PC-3 (cell line): ENCODE data around the gene INTS1. TPM values are rescaled to one million over a fixed set of nuclear protein-coding genes. Genes with fewer than 3 reads are reported as not detected.

Experiments
- ATAC-seq: fragments of 200-7000 bp; cut with Tn5 transposase; 2 replicates; pipeline ENCODE4 v1.9.1; 2020; ENCODE audit warnings: mild to moderate bottlenecking, moderate library complexity
- BruUV-seq: library from RNA; stranded (reverse); fragments of 400-500 nt; replicated peaks from 2 replicates; lab custom pipeline; 2021; lab: Mats Ljungman, UMichigan
- CTCF ChIA-PET: fragments of 300-600 bp; sonication (Branson Sonifier 250); formaldehyde crosslinking; loops from one replicate; lab custom pipeline; 2022; ENCODE audit warnings: antibody characterized with exemption; lab: Charles Lee
- POLR2A ChIA-PET: fragments of 300-600 bp; sonication (Branson Sonifier 250); formaldehyde crosslinking; loops from one replicate; lab custom pipeline; 2022; ENCODE audit warnings: antibody characterized with exemption; ENCODE audit not compliant: unreplicated experiment; lab: Charles Lee
- DNase-seq: peaks from one replicate; pipeline ENCODE4 v3.0.0-alpha.2; 2015
- H2AFZ ChIP-seq: fragments of 300-600 bp; sonication (generic); 2 replicates; pipeline ENCODE4 v1.6.0; 2016; ENCODE audit warnings: antibody characterized with exemption, low read length
- H3F3A ChIP-seq: fragments of 300-600 bp; sonication (generic); one replicate; pipeline ENCODE4 v1.6.0; 2017; ENCODE audit warnings: antibody characterized with exemption, low read length, control low read depth, mild to moderate bottlenecking; ENCODE audit not compliant: unreplicated experiment
- H3K27ac ChIP-seq: fragments of 300-600 bp; sonication (generic); 2 replicates; pipeline ENCODE4 v1.5.1; 2016; ENCODE audit warnings: mild to moderate bottlenecking, low read length
- H3K27me3 ChIP-seq: fragments of 300-600 bp; sonication (generic); 2 replicates; pipeline ENCODE4 v1.6.1; 2016; ENCODE audit warnings: low read length, mixed read lengths
- H3K36me3 ChIP-seq: fragments of 300-600 bp; sonication (generic); 2 replicates; pipeline ENCODE4 v1.6.1; 2016; ENCODE audit warnings: low read depth, mixed run types, low read length, mixed read lengths
- H3K4me1 ChIP-seq: fragments of 300-600 bp; sonication (generic); 2 replicates; pipeline ENCODE4 v1.5.1; 2016; ENCODE audit warnings: low read length; ENCODE audit not compliant: insufficient read depth
- H3K4me2 ChIP-seq: fragments of 300-600 bp; sonication (generic); 2 replicates; pipeline ENCODE4 v1.6.0; 2016; ENCODE audit warnings: low read length
- H3K4me3 ChIP-seq: fragments of 300-600 bp; sonication (generic); 2 replicates; pipeline ENCODE4 v1.5.1; 2016; ENCODE audit warnings: mild to moderate bottlenecking, low read length, mixed read lengths
- H3K79me2 ChIP-seq: fragments of 300-600 bp; sonication (generic); 2 replicates; pipeline ENCODE4 v1.6.1; 2017; ENCODE audit warnings: low read length, mixed read lengths
- H3K9ac ChIP-seq: fragments of 300-600 bp; sonication (generic); 2 replicates; pipeline ENCODE4 v1.6.0; 2016; ENCODE audit warnings: mild to moderate bottlenecking, low read length
- H3K9me2 ChIP-seq: fragments of 300-600 bp; sonication (generic); replicated peaks from 2 replicates; pipeline ENCODE4 v1.6.1; 2016; ENCODE audit warnings: mixed run types, low read length, mixed read lengths
- H3K9me3 ChIP-seq: fragments of 300-600 bp; sonication (generic); 2 replicates; pipeline ENCODE4 v1.6.1; 2016; ENCODE audit warnings: low read length, mixed read lengths
- H4K20me1 ChIP-seq: fragments of 300-600 bp; sonication (generic); 2 replicates; pipeline ENCODE4 v1.6.1; 2016; ENCODE audit warnings: low read length, mixed read lengths
- EZH2 ChIP-seq: fragments of 300-600 bp; sonication (generic); IDR thresholded peaks from one replicate; pipeline ENCODE4 v1.6.1; 2017; ENCODE audit warnings: antibody characterized with exemption, mild to moderate bottlenecking, low read length; ENCODE audit not compliant: unreplicated experiment
- EZH2phosphoT487 ChIP-seq: fragments of 300-600 bp; sonication (generic); IDR thresholded peaks from 2 replicates; pipeline ENCODE4 v1.6.1; 2018; ENCODE audit warnings: mild to moderate bottlenecking, antibody characterized with exemption, low read length, borderline replicate concordance
- intact Hi-C: fragments of 100-400 bp; cut with micrococcal nuclease; formaldehyde crosslinking; loops from 2 replicates; pipeline ENCODE4 v1.9.0; 2023
- total RNA-seq: library from RNA; depleted of rRNA; stranded (reverse); fragments of >200 nt; gene quantifications from 2 replicates; pipeline ENCODE4 v1.2.3, GENCODE V29; 2014; rRNA removed
- TF ChIP-seq, protein P1 (sequence below): fragments of 300-600 bp; sonication (generic); conservative IDR thresholded peaks from 2 replicates; pipeline ENCODE4 v1.5.1; 2017; ENCODE audit warnings: antibody characterized with exemption, low read depth, mild to moderate bottlenecking, low read length

Gene INTS1
- total RNA-seq, 1 experiment from 2014 or later = 62.9 TPM

DNA sequence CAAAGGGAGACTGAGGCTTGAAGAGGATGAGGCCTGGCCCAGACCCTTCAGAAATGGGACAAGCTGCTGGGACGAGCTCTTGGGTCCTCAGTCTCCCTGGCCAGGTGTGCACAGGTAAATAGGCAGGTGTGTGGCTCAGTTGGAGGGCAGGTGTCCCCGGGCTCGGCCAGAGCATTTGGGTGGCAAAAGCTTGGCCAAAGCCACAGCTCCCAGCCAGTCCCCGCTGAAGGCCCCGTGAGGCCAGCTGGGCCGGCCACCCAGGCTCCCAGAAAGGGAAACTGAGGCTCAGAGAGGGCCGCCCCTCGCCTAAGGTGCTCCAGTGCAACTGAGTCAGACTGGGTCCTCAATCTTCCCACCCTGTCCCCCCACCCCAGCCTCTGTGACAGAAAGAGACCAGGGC lies 82.2 kb downstream of the INTS1 start:
- ChIA-PET POLR2A (no interaction called here), CTCF (no interaction called here)
- Histone ChIP-seq H3K27ac (no peak overlapping the region), H3K4me3 (no peak overlapping the region), H3K9ac (no peak overlapping the region), H3K9me3 (no peaks in the 10 kb centered on the region), H3K9me2 (no peaks in the 10 kb centered on the region), H3K79me2 (no peaks in the 10 kb centered on the region), H3K36me3 (no peaks in the 10 kb centered on the region), H3K4me1 (no peaks in the 10 kb centered on the region; the same call in 1 of the 2 replicates), H3K4me2 (no peak overlapping the region), H3K27me3 (no peaks in the 10 kb centered on the region; the same call in 1 of the 2 replicates), H3F3A (no peaks in the 10 kb centered on the region), H2AFZ (no peak overlapping the region), H4K20me1 (no peaks in the 10 kb centered on the region)
- intact Hi-C loops = no loop called here
- TF ChIP-seq EZH2 = no peak
- TF ChIP-seq EZH2phosphoT487 = no peak
- TF ChIP-seq, protein P1, sequence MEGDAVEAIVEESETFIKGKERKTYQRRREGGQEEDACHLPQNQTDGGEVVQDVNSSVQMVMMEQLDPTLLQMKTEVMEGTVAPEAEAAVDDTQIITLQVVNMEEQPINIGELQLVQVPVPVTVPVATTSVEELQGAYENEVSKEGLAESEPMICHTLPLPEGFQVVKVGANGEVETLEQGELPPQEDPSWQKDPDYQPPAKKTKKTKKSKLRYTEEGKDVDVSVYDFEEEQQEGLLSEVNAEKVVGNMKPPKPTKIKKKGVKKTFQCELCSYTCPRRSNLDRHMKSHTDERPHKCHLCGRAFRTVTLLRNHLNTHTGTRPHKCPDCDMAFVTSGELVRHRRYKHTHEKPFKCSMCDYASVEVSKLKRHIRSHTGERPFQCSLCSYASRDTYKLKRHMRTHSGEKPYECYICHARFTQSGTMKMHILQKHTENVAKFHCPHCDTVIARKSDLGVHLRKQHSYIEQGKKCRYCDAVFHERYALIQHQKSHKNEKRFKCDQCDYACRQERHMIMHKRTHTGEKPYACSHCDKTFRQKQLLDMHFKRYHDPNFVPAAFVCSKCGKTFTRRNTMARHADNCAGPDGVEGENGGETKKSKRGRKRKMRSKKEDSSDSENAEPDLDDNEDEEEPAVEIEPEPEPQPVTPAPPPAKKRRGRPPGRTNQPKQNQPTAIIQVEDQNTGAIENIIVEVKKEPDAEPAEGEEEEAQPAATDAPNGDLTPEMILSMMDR = no peak
- DNase-seq = no peak
- ATAC-seq = no peak
- no TSS peak for BruUV-seq

DNA sequence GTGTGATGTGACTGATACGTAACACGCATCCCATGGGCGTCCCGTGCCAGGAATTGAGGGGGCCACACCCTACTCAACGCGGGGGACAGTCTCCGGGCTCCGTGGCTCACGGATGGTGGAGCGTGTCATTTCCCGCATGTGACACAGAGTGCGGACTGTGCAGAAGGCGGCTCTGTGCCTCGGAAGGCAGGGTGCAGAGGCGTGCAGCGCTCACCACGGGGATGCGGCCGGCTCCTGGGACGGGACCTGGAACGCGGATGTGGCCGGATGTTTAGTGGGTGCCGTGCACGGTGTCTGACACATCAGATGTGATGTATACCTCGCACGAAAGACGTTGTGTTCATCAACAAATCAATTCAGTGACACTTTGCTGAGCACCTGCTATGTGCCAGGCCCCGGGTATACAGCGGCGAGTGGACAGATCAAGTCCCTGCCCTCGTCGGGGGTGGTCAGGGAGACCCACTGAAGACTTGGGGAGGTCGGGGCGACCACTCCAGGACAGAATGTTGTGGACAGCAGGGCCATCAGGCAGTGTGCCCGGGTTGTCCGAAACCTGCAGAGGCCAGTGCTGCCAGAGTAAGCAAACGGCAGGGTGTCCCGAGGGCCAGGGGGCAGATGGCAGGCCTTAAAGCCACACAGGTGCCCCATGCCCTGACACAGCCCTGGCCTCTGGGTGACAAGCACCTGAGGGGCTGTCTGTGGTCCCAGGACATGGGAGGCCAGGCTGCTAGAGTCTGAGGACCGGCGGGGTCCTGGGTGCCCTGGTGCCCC lies 83.0 kb downstream of the INTS1 start:
- H3K79me2 ChIP-seq = no peaks in the 10 kb centered on the region
- no peaks in the 10 kb centered on the region; the same call in 1 of the 2 replicates for H3K27me3 ChIP-seq
- no TSS peak for BruUV-seq
- H3K27ac ChIP-seq = no peak overlapping the region
- TF ChIP-seq, protein P1 = no peak
- TF ChIP-seq EZH2phosphoT487 (no peak), EZH2 (no peak)
- no peaks in the 10 kb centered on the region for H3K9me3 ChIP-seq
- H3K36me3 ChIP-seq = no peaks in the 10 kb centered on the region
- H3F3A ChIP-seq = no peaks in the 10 kb centered on the region
- H3K4me1 ChIP-seq = no peaks in the 10 kb centered on the region; the same call in 1 of the 2 replicates
- ChIA-PET CTCF (no interaction called here), POLR2A (no interaction called here)
- no peak overlapping the region for H3K4me3 ChIP-seq
- no peaks in the 10 kb centered on the region for H3K9me2 ChIP-seq
- H2AFZ ChIP-seq = no peak overlapping the region
- DNase-seq (no peak), ATAC-seq (no peak)
- no peak overlapping the region for H3K4me2 ChIP-seq
- H3K9ac ChIP-seq = no peak overlapping the region
- intact Hi-C loops = no loop called here
- H4K20me1 ChIP-seq = no peaks in the 10 kb centered on the region

Other genes with a start within 250 kb of the INTS1 start
- 52.8 and 72.6 TPM in 2 replicates for gene MICALL2, start 44.9 kb downstream of the INTS1 start, total RNA-seq
- gene MAFK, start 26.3 kb upstream of the INTS1 start, total RNA-seq = 61.6 and 83.3 TPM in 2 replicates
- gene TMEM184A, start 51.8 kb upstream of the INTS1 start, total RNA-seq = 23.1 and 31.3 TPM in 2 replicates
- gene PSMG3, start 65.6 kb upstream of the INTS1 start, total RNA-seq = 133 and 171 TPM in 2 replicates
- 0.69 and 0.75 TPM in 2 replicates for gene ELFN1, start 165.9 kb upstream of the INTS1 start, total RNA-seq